GM20000 (cell line): ENCODE measurements around the gene COL6A3.

ENCODE experiments used
- DNase-seq: peaks from one replicate; pipeline ENCODE4 v3.0.0; 2012; ENCODE audit warnings: low spot score
- CTCF ChIP-seq: IDR thresholded peaks from 2 replicates; pipeline ENCODE4 v1.5.1; 2012; ENCODE audit warnings: mild to moderate bottlenecking, control low read depth; ENCODE audit errors: extremely low read depth, missing control alignments

COL6A3 gene

DNA sequence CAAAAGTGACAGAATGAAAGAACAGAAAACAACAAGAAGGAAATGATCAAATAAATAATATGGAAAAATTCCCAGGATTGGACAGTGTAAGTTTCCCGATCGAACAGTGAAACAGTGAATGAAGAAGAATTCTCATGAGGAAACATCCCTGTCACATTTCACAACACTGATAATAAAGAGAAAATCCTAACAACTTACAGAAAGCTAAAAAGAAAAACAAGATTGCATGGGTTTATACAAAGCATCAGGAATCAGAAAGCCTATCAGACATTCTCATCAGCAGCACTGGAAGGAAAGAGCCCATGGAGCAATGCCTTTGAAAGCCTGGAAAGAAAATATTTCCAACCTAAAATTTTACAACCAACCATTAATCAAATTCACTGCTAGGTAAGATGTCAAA, 9.9 kb upstream of the COL6A3 start:
- TF ChIP-seq CTCF, result no peak
- DNase-seq, result no peak

DNA sequence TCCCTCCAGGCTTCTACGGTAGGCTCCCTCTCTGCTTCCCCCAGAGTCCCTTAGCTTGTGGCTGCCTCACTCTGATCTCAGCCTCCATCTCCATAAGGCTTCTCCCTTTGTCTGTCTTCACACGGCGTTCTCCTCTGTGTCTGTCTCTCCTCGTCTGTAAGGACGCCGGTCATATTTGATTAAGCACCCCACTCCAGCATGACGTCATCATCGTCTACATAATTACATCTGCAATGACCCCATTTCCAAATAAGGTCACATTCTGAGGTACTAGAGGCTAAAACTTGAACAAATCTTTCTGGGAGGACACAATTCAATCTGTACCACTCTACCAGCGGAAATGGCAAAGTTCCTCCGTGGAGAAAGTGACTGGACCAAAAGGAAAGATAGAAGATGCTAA, 8.3 kb upstream of the COL6A3 start:
- no peak for TF ChIP-seq CTCF
- DNase-seq, result no peak

DNA sequence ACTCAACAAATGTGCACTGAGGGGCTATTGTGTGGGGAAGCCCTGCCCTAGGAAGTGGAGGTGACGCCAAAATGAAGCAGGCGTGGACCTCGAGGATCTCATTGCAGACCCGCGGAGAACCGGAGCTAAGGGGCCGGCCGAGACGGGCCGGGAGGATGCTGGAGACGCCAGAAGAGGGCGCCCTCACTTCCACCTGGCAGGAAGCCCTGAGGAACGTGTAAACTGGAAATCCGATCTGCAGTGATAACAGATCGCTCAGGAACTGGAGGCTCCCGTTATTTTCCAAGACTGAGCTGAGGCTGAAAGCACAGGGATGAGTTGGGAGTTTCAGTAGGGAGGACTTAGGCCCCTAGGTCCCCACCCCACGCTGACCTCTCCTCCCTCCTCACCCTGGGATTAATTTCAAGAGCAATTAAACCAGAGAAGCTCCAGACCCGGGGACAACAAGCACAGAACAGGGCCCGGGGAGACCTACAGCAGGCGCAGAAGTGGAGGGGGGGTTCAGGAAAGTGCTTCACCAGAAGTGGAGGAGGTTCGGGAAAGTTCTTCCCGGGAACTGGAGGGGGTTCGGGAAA, 7.7 kb upstream of the COL6A3 start:
- peak; percentile 49 for TF ChIP-seq CTCF
- DNase-seq, result peak; percentile 65

DNA sequence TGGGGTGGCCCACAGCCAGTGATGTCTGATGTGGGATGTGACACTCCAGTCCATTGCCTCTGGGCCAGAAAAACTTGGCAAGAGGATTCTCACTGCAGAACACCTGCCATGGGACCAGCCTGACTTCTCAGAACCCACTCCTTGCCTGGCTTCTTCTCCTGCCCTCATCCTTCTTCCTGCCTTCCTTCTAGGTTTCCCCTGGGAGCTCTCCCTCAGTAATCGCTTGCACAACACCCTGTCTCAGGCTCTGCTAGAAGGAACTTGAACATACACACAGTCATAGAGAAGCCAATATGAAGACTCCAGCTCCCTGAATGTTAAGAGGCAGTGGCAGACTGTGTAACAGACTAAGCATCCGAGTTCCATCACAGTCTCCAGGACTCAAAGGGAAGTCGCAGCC, 4.3 kb upstream of the COL6A3 start:
- no peak for TF ChIP-seq CTCF
- no peak for DNase-seq

- no peak for DNase-seq
- TF ChIP-seq CTCF, result no peak
Observed at GRCh38 chr2:237412988-237413776, 782 bp downstream of the COL6A3 start.

DNA sequence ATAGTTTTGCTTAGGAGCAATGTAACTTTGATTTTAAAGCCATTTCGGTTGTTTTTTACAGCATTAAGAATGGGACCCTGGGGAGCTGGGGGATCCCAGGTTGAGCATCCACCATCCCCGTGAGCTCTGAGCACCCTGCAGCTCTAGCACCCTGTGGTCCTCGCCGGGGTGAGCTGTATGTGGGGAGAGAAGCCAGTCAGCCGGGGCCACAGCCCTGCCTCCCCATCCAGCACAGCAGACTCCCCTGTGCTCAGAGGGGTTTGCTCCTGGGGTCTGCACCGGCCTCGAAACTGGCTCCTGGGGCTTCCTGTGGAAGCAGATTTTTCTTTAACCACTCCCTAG, 1.3 kb downstream of the COL6A3 start:
- TF ChIP-seq CTCF, result no peak
- DNase-seq, result no peak

- TF ChIP-seq CTCF, result no peak
- DNase-seq, result no peak
Observed at GRCh38 chr2:237411683-237412423, 2.1 kb downstream of the COL6A3 start.
